ENCODE results near the gene NEURL1B.
"Not testable (repeated sequence)": the region's sequence is repeated elsewhere in the genome, so short reads cannot be mapped to it uniquely, and the experiment has no call there.

Gene NEURL1B

DNA sequence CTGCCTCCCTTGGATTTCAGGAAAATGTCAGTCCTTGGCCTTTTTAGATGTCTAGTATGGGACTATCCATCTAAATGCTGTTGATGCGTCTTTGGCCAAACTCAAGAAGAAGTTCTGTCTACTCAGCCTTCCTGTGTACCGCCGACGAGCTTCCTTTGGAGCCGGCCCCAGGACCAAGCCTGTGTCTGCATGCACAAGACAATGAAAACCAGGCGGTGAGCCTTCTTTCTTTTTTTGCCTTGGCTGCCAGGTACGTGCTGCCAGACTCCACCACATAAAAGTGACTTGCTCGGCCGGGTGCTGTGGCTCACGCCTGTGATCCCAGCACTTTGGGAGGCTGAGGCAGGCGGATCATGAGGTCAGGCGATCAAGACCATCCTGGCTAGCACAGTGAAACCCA is 6.0 kb upstream of the NEURL1B start:
- DNase-seq: no peak

DNA sequence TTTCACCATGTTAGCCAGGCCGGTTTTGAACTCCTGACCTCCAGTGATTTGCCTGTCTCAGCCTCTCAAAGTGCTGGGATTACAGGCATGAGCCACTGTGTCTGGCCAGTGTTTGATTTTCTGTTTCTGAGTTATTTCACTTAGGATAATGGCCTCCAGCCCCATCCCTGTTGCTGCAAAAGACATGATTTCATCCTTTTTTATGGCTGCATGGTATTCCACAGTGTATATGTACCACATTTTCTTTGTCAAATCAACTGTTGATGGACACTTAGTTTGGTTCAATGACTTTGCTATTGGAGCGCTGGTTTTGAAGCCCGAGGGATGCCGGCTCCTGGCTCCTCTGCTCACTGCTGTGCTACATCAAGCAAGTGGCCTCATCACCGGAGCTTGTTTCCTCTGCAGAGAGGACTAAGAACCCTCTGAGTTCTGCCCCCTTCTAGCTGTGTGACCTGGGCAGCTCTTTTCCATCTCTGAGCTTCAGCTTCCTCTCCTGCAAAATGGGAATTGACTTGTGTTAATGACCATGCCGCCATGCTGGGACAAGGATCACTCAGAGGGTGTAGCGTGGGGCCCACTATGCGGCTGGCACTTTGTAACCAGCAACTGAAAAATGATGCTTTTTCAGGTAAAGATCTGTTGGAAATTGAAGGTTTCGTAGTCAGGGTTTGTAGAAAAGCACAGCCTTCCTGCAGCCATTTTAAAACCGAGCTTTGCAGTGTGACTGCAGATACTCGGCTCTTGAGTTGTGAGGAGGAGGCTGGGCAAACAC is 4.6 kb upstream of the NEURL1B start:
- no peak for DNase-seq

DNA sequence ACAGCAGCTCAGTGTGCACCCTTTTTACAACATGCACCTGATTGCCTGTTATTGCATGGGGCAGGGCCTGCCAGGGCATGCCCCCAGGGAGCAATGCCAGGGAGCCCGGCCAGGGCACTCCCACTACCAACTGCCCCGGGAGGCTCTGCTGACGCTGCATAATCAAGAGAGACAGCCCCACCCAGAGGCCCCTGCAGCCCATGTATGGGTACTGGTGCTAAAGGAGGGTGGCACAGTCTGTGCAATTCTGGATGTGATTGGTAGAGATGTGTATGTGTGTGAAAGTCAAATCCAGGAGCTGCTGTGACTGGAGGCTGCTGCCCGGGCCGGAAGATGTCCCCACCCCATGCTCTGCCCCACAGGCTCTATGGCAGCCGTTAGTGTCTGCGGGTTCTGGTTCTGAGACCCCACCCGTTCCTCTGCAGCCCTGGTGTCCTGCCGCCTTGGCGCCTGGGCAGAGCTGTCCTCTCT is 3.9 kb upstream of the NEURL1B start:
- DNase-seq: no peak

DNA sequence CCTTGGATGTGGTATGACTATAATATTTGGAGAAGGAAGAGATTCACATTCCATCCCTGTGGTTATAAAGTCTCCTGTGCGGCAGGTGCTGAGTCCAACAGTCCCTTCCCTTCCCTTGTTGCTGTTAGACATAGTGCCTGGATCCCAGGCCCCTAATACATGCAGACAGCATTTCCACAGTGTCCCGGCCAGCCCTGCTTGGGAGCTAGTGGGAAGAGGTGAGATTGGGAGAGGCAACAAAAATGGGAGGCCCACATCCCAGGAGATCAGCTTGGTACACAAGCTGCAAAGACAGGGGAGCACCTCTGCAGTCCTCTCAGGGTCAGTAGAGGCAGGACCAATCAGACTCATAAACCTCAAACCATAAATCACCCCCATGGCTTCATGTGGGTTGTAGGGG is 3.3 kb upstream of the NEURL1B start:
- DNase-seq: no peak

DNA sequence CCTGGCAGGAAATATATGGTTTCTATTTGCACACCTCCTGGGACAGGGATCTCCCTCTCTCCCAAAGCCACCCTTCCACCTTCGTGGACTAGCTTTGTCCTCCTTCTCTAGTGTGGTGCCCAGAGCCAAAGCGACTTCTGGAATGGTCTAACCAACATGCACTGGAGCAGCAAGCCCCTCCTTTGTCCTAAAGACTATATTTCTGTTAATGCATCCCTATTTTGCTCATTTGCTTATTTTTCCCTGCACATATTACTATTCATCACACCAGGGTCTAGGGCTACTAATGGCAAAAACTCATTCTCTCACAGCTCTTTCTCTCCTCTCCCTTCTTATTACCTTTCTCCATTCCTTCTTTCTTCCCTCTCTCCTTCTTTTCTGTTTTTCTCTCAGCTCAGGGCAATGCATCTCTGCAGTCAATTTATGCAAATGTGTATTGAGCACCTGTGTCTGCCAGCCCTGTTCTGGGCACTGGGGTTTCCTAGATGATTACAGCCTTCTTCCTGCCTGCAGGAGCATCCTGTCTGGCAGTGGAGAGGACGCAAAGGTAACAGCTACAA is 2.8 kb upstream of the NEURL1B start:
- DNase-seq: no peak

DNA sequence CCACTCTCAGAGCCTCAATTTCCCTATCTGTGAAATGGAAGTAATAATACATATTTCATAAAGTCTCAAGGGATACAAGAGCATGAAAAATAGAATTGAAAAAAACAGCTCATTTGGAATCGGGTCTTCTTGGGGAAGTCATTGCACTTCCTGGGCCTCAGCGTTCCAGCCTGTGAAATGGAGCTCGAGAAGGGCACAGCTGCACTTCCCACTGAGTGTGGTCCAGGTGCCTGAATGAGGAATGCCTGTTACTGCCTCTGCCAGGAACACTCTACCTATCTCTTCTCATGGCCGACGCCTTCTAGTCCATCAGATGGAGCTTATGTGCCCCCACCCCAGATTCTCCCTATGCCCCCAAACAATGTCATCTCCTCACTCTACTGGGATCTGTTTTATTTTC is 924 bp upstream of the NEURL1B start:
- no peak for DNase-seq

DNA sequence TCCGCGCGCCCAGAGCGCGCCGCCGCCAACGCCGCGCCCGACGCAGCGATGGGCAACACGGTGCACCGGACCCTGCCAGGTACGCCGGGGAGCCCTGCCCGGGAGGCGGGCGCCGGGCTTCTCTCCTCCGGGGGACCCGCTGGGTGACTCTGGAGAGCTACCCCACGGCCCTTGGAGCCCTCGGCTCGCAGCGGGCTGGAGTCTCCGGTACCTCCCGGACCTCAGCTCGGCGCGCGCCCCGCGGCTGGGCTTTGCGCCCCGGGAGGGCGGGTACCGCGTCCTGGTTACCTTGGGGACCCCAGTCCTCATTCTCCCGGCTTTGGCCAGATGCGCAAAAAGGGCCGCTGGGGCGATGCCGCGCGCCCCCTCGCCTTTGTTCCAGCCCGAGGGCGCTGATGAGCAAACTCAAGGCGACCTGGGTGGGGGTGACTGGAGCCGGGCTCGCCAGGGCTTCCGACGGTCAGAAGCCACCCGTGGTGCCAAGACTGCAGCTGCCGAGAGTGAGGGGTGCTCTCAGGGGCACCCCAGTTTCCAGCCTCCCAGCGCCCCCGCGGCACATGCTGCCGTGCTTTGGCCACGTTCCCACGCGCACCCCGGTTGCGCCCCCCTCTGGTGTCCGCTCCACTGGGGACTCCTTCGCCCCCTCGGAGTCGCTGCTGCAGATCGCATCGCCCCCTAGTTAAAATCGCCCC is 442 bp downstream of the NEURL1B start:
- no peak for DNase-seq

DNA sequence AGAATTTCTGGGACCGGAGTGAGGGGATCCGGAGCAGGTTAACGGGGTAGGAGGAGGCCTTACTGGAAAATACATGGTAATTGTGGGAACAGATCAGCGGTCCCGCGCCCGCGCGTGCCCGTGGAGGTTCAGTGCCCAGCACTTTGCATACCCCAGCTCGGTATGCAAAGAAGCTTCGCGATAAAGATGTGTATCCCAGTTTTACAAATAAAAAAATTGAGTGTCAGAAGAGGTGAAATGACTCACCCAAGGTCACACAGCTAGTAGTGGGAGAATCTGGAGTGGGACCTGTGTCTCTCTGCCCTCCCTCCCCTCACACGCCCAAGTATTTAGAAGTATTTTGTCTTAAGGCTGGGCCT is 967 bp downstream of the NEURL1B start:
- no peak for DNase-seq

DNA sequence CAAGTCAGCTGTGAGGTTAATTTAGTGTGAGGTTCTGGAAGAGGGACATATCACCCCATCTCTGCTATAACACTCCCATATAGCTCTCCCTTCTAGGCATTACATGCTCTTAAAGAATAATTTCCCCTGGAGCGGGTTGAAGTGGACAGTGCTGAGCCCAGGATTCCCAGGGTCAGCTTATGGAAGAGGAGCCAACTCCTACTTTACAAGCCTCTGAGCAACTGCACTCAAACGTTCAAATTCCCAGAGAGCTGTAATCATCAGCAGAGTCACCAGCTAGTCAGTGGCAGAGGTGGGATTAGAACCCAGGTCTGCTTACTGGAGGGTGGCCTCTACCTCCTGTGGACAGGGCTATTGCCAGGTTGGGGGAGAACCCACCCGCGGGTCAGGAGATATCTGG is 1.4 kb downstream of the NEURL1B start:
- no peak for DNase-seq

DNA sequence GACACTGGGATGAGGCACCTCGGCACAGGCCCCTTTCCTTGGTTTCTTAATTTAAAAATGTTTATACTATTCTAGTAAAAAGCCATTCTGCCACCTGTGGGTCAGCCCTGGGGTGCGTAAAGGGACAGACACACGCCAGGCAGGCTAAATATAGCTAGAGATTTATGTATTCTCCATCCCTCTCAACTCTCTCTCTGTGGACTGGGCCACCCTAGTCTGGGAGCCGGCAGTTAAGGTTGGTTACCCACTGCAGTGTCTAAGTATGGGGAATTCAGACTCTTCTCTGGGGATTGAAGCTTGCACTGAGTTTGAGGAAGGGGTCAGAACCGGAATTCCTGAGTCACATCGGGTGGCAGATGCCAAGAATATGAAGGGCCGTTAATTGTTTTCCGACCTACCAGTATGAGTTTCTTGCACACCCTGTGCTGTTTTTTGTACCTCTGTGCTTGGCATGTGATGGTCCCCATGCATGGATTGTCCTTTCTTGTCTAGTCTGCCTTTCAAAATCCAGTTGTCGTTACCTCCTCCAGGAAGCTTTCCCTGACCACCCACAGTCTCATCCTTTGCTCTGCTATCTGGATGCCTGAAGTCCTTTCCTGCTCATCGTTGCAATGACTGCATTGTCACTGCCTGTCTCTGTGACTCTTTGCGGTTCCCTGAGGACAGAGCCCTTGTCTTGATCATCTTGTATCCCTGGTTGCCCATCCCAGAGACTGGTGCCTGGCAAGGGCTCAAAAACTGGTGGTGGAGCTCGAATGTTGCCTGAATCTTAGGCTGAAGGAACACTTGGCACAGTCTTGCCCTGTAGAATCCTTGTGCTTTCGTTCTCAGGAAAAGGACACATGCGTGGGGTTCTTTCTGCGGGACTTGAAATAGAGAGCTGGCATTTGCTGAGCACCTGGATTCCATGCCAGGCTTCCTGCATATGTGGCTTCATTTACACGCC is 2.1 kb downstream of the NEURL1B start:
- DNase-seq: no peak

DNA sequence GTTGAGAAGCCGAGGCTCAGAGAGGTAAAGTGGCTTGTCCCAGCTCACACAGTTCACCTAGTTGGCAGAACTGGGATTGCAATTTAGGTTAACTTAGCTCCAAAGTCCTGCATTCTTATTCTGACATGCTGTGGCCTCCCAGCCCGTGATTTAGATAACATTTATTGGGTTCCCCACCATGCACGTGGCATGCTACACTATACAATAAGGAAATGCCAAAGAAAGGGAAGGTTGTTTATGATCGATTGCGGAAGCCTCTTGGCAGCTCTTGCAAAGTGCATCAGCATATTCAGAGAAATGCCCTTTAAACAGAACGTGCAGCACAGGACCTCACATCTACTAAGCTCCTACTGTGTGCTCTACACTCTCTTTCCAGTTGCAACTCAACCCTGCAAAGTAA is 3.2 kb downstream of the NEURL1B start:
- DNase-seq: no peak

DNA sequence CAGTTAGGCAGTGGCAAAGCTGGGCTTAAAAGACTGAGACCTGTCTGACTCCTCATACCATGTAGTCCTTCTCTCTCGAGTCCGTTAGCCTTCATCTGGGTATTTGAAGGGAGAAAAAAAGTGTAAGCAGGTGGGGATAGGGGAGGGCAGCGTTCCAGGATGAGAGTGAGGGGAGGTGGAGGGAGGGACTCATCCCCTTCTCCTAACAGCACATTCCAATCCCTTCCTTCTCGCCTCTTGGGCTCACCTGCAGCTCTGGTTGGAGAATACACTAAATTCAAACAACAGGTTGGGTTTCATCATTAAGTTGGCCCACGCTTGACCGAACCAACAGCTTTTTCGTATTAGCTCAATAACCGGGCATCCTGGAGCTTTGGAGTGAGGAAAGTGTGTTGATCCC is 3.6 kb downstream of the NEURL1B start:
- no peak for DNase-seq

DNA sequence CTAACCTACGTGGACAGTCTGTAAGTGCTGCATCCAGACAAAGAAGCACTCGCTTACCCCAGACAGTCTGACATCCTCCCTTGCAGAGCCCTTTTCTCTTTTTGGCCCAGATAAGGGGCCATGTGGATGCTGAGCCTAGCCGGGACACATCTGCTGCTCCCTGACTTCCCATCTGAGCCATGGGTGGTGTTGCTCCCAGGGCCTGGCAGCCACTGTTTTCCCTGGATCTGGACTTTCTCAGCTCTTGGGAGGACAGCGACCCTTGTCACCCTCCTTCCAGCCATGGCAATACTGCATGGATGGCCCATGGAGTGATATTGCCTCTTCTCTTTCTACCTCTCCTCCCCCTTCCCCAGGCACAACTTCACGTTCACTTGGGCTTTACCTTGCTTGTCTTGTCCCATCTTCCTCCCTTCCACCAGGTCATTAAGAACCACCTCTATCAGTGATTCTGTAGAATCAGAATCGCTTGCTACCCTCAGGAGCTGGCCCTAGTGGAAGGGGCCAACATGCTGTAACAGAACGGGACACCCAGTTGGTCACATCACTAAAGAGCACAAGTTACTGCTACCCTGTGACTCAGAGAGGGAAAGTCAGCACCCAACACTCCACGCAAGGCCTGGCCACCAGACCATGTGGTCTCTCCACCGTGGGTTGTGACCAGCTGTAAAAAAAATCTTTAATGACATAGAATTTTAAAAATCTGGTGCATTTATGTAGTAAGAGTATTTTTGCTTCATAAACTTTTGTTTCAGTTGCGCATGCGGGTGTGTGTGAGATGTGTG is 4.4 kb downstream of the NEURL1B start:
- no peak for DNase-seq

DNA sequence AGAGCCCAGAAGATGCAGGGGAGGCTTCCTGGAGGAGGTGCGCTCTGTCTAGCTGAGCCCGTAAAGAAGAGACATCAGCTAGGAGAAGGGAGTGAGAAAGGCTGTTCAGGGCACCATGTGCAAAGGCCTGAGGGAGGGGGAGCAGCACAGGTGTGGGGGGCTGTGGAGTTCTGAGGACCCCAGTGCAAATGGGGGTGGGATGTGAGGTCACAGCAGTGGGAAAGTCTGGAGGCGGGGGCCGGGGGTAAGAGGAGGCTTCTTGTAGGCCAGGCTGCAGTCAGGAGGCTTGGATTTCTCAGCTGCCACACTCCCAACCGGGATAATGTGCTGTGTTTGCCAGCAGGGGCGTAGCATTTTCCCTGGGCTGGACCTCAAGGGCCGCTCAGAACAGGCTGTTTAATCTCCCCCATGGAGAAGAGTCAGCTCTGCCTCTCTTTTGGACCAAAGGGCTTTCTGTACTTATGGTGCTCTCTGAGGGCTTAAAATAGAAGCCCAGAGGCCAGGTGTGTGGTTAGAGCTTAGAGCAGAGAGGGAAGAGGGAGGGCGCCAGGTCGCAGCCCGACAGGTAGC is 5.7 kb downstream of the NEURL1B start:
- no peak for DNase-seq

DNA sequence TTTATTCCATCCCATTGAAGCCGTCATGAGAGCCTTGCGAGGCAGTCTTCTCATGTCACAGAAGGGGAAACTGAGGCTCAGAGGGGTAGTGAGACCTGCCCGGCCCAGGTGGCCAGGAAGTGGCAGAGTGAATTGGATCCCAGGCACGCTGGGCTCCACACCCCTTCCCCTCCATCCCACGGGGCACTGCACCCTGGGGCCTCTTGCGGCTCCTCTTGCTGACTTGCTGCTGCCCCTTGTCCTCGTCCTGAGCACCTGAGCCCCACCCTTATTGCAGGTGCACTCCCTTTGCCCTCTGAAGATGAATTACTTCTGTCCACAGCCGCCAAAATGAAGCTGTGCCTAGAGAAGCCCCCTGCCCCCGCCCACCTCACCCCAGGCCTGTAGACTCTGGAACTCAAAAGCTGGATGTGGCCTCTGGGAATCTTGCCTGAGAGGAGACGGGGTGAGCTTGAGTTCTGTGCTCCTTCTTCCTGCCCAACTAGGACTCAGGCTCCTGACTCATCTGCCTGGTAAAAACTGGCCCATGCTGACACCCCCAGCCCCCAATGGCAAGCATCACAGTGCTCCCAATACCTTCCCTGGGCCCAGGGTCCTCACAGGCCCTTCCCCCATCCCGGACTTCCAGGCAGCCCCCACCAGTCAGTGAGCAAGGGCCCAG is 6.4 kb downstream of the NEURL1B start:
- no peak for DNase-seq

DNA sequence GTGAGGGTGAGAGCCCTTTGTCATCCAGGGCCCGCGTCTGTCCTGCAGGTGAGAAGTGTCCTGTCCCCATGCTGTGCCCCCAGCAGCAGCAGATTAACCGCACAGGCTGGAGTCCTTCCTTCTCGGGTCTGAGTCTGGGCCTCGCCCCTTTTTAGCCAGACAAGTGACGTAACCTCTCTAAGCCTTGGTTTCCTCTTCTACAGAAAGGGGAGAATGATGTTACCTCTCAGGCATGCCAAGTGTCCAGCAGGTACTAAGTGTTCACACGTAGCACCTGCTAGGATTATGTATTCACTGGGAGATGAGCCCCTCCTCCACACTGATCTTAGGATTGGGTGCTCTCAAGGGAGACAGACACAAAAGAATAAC is 6.9 kb downstream of the NEURL1B start:
- DNase-seq: no peak

DNA sequence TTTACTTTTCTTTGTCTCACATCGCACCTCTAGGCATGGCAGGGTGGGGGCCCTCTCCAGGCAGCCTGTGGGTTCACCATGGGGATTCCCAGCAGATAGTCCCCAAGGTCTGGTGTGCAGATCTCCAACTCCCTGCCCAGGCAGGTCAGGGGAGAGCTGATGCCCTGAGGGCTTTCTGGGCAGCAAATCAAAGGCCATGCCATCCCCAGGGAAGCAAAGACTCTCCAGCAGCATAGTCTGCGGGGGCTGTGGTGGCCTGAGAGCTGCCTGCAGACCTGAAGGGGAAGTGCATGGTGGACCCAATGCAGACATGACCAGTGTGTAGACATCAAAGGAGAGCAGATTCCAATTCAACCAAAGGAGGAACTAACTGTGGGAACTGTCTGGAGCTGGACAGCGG is 7.7 kb downstream of the NEURL1B start:
- no peak for DNase-seq

DNA sequence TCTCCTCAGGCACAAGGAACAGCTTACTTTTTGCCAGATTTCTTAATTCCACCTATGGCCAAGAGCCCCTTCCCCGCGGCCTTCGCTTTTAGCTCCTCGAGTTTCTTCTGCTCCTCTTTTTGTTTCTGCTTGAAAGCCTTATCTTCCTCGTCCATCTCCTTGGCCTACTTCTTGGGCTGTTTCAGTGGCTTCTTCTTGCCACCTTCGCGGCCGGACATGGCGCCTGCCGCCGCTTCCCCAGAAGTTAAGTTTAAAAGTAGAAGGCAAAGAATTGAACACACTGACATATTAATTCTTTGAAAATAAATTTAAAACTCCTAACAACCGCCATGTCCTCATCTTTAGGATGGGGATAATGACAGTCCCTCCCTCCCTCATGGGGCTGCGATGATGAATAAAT is 15.4 kb downstream of the NEURL1B start:
- DNase-seq: not testable (repeated sequence)

DNA sequence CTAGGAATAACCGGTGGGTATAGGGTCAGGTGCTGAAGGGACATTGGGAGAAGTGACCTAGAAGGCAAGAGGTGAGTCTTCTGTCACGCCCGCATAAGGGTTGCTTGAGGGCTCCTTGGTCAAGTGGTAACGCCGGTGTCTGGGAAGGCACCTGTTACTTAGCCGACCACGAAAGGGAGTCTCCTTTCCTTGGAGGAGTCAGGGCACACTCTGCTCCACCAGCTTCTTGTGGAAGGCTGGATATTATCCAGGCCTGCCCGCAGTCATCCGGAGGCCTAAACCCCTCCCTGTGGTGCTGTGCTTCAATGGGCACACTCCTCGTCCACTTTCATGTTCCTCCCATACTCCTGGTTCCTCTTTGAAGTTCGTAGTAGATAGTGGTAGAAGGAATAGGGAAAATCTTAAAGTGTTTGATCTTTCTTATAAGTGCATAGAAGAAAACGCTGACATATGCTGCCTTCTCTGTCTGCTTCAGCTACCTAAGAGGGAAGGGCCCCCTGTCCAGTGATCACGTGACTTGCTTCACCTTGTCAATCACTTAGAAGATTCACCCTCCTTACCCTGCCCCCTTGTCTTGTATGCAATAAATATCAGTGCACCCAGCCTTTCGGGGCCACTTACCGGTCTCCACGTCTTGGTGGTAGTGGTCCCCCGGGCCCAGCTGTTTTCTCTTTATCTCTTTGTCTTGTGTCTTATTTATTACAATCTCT is 16.6 kb downstream of the NEURL1B start:
- not testable (repeated sequence) for DNase-seq

DNA sequence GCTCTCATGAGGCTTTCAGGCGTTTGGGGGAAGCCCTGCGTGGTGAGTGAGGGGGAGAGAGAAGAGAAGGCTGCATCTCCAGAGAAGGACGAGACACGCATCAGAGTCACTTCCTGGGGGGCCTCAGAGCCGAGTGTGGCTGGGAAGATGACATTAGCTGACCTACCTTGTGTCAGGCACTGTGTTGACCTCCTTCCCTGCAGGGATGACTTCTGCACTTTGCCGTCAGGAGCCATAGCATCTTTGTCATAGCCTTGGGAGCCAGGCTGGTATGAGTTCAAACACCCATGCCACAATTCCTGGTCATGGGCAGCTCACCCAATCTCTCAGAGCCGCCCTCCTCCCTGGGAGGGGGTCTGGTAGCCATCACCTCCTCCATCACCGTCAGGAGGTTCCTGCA is 17.3 kb downstream of the NEURL1B start:
- no peak for DNase-seq

DNA sequence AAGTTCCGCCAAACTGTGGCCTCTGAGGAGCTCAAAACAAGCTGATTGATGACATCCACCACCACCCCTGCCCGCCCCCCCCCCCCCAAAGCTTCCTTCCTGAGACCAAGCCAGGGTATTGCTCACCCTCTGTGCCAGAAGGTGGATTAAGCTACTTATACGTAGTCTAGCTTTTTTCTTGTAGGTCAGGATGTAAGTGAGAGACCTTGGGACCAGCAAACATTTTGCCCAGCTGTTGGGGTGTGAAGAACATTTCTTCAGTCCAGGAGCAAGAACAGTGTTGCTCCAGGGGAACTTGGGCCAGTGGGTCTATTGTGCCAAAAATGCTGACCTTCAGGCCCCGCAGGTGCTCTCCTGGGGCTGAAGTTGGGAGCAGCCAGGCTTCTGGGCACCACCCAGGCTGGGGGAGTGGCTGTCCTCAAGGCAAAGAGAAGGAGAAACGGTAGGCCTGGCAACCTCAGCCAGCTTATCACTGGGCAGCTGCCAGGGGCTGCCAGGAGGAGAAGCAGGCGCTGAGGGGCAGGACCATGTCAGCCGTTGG is 18.0 kb downstream of the NEURL1B start:
- DNase-seq: no peak
